Astrocyte (in vitro differentiated cells and primary cell): ENCODE data around the gene UVRAG. TPM values are rescaled to one million over a fixed set of nuclear protein-coding genes. Genes with fewer than 3 reads are reported as not detected.

Experiments
- DNase-seq: peaks from one replicate; pipeline ENCODE4 v3.0.0-alpha.2; 2010; ENCODE audit warnings: low read depth
- FAIRE-seq: peaks from 2 replicates; lab custom pipeline; 2011; peaks lifted over from hg19 to GRCh38; lab: Jason Lieb, UNC
- H2AFZ ChIP-seq: 2 replicates; pipeline ENCODE4 v1.6.0; 2012; ENCODE audit warnings: low read depth, low read length, inconsistent platforms
- H3K27ac ChIP-seq: 2 replicates; pipeline ENCODE4 v1.5.1; 2011; ENCODE audit warnings: low read depth, low read length, inconsistent platforms
- H3K27me3 ChIP-seq: 2 replicates; pipeline ENCODE4 v1.6.0; 2011; ENCODE audit warnings: low read length, inconsistent platforms; ENCODE audit not compliant: insufficient read depth
- H3K36me3 ChIP-seq: 2 replicates; pipeline ENCODE4 v1.5.1; 2011; ENCODE audit warnings: low read length, inconsistent platforms; ENCODE audit not compliant: insufficient read depth
- H3K4me1 ChIP-seq: 2 replicates; pipeline ENCODE4 v1.5.1; 2011; ENCODE audit warnings: low read length, inconsistent platforms; ENCODE audit not compliant: insufficient read depth
- H3K4me2 ChIP-seq: 2 replicates; pipeline ENCODE4 v1.6.0; 2012; ENCODE audit warnings: low read length, inconsistent platforms
- H3K4me3 ChIP-seq: 2 replicates; pipeline ENCODE4 v1.5.1; 2011; ENCODE audit warnings: low read depth, mild to moderate bottlenecking, low read length, inconsistent platforms; ENCODE audit not compliant: insufficient read depth
- H3K79me2 ChIP-seq: 2 replicates; pipeline ENCODE4 v1.6.0; 2012; ENCODE audit warnings: mild to moderate bottlenecking, low read length, inconsistent platforms; ENCODE audit not compliant: insufficient read depth
- H3K9ac ChIP-seq: 2 replicates; pipeline ENCODE4 v1.6.0; 2012; ENCODE audit warnings: mild to moderate bottlenecking, low read length, inconsistent platforms
- H3K9me3 ChIP-seq: 2 replicates; pipeline ENCODE4 v1.5.1; 2012; ENCODE audit warnings: low read depth, mild to moderate bottlenecking, low read length, inconsistent platforms; ENCODE audit not compliant: insufficient read depth
- H4K20me1 ChIP-seq: 2 replicates; pipeline ENCODE4 v1.6.0; 2012; ENCODE audit warnings: low read length, inconsistent platforms; ENCODE audit not compliant: insufficient read depth
- H3K27ac Mint-ChIP-seq: one replicate; pipeline ENCODE4 v1.8.0; 2021; ENCODE audit warnings: mild to moderate bottlenecking, mixed read lengths; ENCODE audit not compliant: unreplicated experiment
- H3K27me3 Mint-ChIP-seq: one replicate; pipeline ENCODE4 v1.8.0; 2021; ENCODE audit warnings: low read depth, mixed read lengths; ENCODE audit not compliant: unreplicated experiment
- H3K36me3 Mint-ChIP-seq: one replicate; pipeline ENCODE4 v1.8.0; 2021; ENCODE audit warnings: low read depth, mixed read lengths; ENCODE audit not compliant: unreplicated experiment
- H3K4me1 Mint-ChIP-seq: one replicate; pipeline ENCODE4 v1.8.0; 2021; ENCODE audit warnings: low read depth, mixed read lengths; ENCODE audit not compliant: unreplicated experiment
- H3K4me3 Mint-ChIP-seq: one replicate; pipeline ENCODE4 v1.8.0; 2021; ENCODE audit warnings: mild to moderate bottlenecking, moderate library complexity, mixed read lengths; ENCODE audit not compliant: unreplicated experiment
- H3K9me3 Mint-ChIP-seq: one replicate; pipeline ENCODE4 v1.8.0; 2021; ENCODE audit warnings: mild to moderate bottlenecking, mixed read lengths; ENCODE audit not compliant: unreplicated experiment
- CTCF ChIP-seq: IDR thresholded peaks from 2 replicates; pipeline ENCODE4 v1.5.1; 2011; ENCODE audit warnings: low read depth, mild to moderate bottlenecking, inconsistent platforms, low read length, moderate library complexity; ENCODE audit not compliant: insufficient read depth
- EZH2 ChIP-seq: IDR thresholded peaks from 2 replicates; pipeline ENCODE4 v1.6.1; 2012; ENCODE audit warnings: mild to moderate bottlenecking, low read length, inconsistent platforms; ENCODE audit not compliant: insufficient read depth
- total RNA-seq: library from RNA; stranded (reverse); gene quantifications from 2 replicates; pipeline ENCODE4 v1.2.1, GENCODE V29; 2021

Gene UVRAG
- total RNA-seq, 1 donor from 2014 or later: 15.3 TPM

GRCh38 chr11:76041208-76041607, 226.2 kb downstream of the UVRAG start:
- TF ChIP-seq CTCF (no peak), EZH2 (no peak)
- no peaks in the 10 kb centered on the region for H3K36me3 Mint-ChIP-seq

GRCh38 chr11:76044750-76045320, 229.8 kb downstream of the UVRAG start:
- no peak for TF ChIP-seq EZH2
- TF ChIP-seq CTCF: no peak
- H3K27me3 Mint-ChIP-seq: no peaks in the 10 kb centered on the region
- no peaks in the 10 kb centered on the region for H3K36me3 ChIP-seq
- H3K27ac ChIP-seq: no peak overlapping the region
- H4K20me1 ChIP-seq: no peaks in the 10 kb centered on the region
- H3K79me2 ChIP-seq: no peaks in the 10 kb centered on the region
- H3K4me1 Mint-ChIP-seq: peaks cover 36% of the 10 kb centered on the region
- H3K4me3 Mint-ChIP-seq: peak overlapping the region; percentile 8
- H3K4me3 ChIP-seq: no peak overlapping the region
- DNase-seq: no peak
- H3K36me3 Mint-ChIP-seq: peaks cover 3% of the 10 kb centered on the region
- H3K9me3 ChIP-seq: peaks cover 3% of the 10 kb centered on the region
- FAIRE-seq: no peak
- peak overlapping the region; percentile 85 for H3K27ac Mint-ChIP-seq
- H3K4me1 ChIP-seq: peaks cover 6% of the 10 kb centered on the region
- H3K4me2 ChIP-seq: no peak overlapping the region
- no peaks in the 10 kb centered on the region for H3K27me3 ChIP-seq
- H2AFZ ChIP-seq: no peak overlapping the region
- no peak overlapping the region for H3K9ac ChIP-seq
- peaks cover 4% of the 10 kb centered on the region for H3K9me3 Mint-ChIP-seq

More at GRCh38 chr11:76041208-76041607, 226.2 kb downstream of the UVRAG start:
- Histone ChIP-seq H3K4me1 (peaks cover 5% of the 10 kb centered on the region), H4K20me1 (no peaks in the 10 kb centered on the region), H2AFZ (no peak overlapping the region), H3K4me3 (no peak overlapping the region), H3K27me3 (no peaks in the 10 kb centered on the region), H3K79me2 (no peaks in the 10 kb centered on the region), H3K27ac (no peak overlapping the region), H3K9ac (no peak overlapping the region), H3K4me2 (no peak overlapping the region), H3K36me3 (no peaks in the 10 kb centered on the region), H3K9me3 (no peaks in the 10 kb centered on the region)
- Mint-ChIP-seq H3K4me1 (peaks cover 31% of the 10 kb centered on the region), H3K9me3 (peaks cover 2% of the 10 kb centered on the region), H3K27me3 (no peaks in the 10 kb centered on the region), H3K27ac (no peak overlapping the region), H3K4me3 (no peak overlapping the region)
- DNase-seq: no peak
- no peak for FAIRE-seq

- Mint-ChIP-seq H3K9me3 (peaks cover 6% of the 10 kb centered on the region), H3K36me3 (peaks cover 9% of the 10 kb centered on the region), H3K4me1 (peaks cover 36% of the 10 kb centered on the region), H3K4me3 (no peak overlapping the region), H3K27me3 (no peaks in the 10 kb centered on the region), H3K27ac (no peak overlapping the region)
- DNase-seq (no peak), FAIRE-seq (no peak)
- H4K20me1 ChIP-seq: no peaks in the 10 kb centered on the region
- H3K4me2 ChIP-seq: peak overlapping the region; percentile 12
- no peak overlapping the region for H3K27ac ChIP-seq
- TF ChIP-seq EZH2 (no peak), CTCF (no peak)
- no peak overlapping the region for H2AFZ ChIP-seq
- H3K9ac ChIP-seq: no peak overlapping the region
- no peak overlapping the region for H3K4me3 ChIP-seq
- no peaks in the 10 kb centered on the region for H3K36me3 ChIP-seq
- no peaks in the 10 kb centered on the region for H3K79me2 ChIP-seq
- peaks cover 3% of the 10 kb centered on the region for H3K9me3 ChIP-seq
- H3K4me1 ChIP-seq: peaks cover 6% of the 10 kb centered on the region
- no peaks in the 10 kb centered on the region for H3K27me3 ChIP-seq
Measured at GRCh38 chr11:76047231-76047630, 232.2 kb downstream of the UVRAG start.
